HG02970 (cell line): ENCODE results near the gene PRKCE.

Experiments
- ATAC-seq: cut with Tn5 transposase; IDR thresholded peaks from one replicate; pipeline ENCODE4 v1.9.1; 2021; ENCODE audit warnings: mild to moderate bottlenecking, moderate library complexity, moderate number of reproducible peaks; ENCODE audit not compliant: unreplicated experiment, low FRiP score

PRKCE gene

GRCh38 chr2:46018773-46019591 is 367.5 kb downstream of the PRKCE start:
- ATAC-seq = no peak

GRCh38 chr2:46020416-46020815 is 368.9 kb downstream of the PRKCE start:
- ATAC-seq = no peak

GRCh38 chr2:46023165-46023854 is 371.8 kb downstream of the PRKCE start:
- no peak for ATAC-seq

GRCh38 chr2:46024146-46024779 is 372.8 kb downstream of the PRKCE start:
- ATAC-seq = no peak

- ATAC-seq = no peak
Observed at GRCh38 chr2:46025081-46025480, 373.6 kb downstream of the PRKCE start.

- no peak for ATAC-seq
Observed at GRCh38 chr2:46025676-46026075, 374.2 kb downstream of the PRKCE start.

GRCh38 chr2:46026431-46026830 is 375.0 kb downstream of the PRKCE start:
- no peak for ATAC-seq

GRCh38 chr2:46029332-46029811 is 377.9 kb downstream of the PRKCE start:
- ATAC-seq = no peak

GRCh38 chr2:46030330-46030729 is 378.9 kb downstream of the PRKCE start:
- no peak for ATAC-seq

- ATAC-seq = no peak
Observed at GRCh38 chr2:46032161-46032813, 380.8 kb downstream of the PRKCE start.

- ATAC-seq = no peak
Observed at GRCh38 chr2:46032996-46033395, 381.5 kb downstream of the PRKCE start.

GRCh38 chr2:46034535-46034934 is 383.1 kb downstream of the PRKCE start:
- no peak for ATAC-seq

- no peak for ATAC-seq
Observed at GRCh38 chr2:46036929-46037328, 385.5 kb downstream of the PRKCE start.

GRCh38 chr2:46039543-46040303 is 388.2 kb downstream of the PRKCE start:
- ATAC-seq = no peak

GRCh38 chr2:46040563-46041155 is 389.2 kb downstream of the PRKCE start:
- no peak for ATAC-seq

GRCh38 chr2:46041434-46041833 is 390.0 kb downstream of the PRKCE start:
- no peak for ATAC-seq

GRCh38 chr2:46042207-46042637 is 390.7 kb downstream of the PRKCE start:
- ATAC-seq = no peak

- no peak for ATAC-seq
Observed at GRCh38 chr2:46042711-46043110, 391.2 kb downstream of the PRKCE start.

- ATAC-seq = no peak
Observed at GRCh38 chr2:46045888-46046287, 394.4 kb downstream of the PRKCE start.

- no peak for ATAC-seq
Observed at GRCh38 chr2:46047290-46047689, 395.8 kb downstream of the PRKCE start.
